ENCODE measurements around the gene ABCF1.
A peak's percentile ranks its signal among the peaks of the same experiment; 100 is the strongest.

ABCF1 gene

DNA sequence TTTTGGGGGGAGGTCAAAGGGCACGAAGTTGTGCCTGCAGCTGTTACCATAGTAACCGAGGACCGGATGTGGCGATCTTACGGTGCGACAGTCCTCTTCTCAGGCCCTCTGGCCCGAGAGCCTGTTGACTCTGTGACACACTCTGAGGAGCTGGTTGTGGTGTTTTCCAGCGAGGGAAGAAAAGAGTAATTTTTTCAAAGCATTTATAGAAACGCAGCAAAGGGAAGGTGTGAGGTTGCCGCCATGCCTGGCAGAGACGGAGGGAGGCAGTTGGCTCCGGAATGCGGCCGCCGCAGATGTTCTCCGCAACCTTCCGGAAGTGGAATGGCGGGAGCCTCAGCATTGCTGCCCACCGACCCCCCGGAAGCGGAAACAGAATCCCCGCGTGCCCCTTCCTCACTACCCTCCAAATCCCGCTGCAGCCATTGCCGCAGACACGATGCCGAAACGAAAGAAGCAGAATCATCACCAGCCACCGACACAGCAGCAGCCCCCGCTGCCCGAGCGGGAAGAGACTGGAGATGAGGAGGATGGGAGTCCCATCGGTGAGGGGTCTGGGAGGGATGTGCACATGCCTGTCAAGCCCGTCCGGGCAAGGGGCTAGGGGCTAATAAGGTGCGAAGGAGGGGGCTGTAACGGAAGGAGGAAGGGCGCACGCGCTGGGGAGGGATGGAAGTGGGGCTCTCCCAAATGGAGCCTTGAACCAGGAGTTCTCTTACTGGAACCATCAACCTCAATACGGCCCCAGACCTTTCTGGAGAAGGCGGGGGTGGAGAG is 14.1 kb upstream of the ABCF1 start, which contains the start of gene PRR3:
Gene PRR3 (plus strand): TSS at position 390 of the 777 bp plus-strand sequence. CDS start 50 bp downstream, at position 440.
- DNase-seq (ENCODE audit: low read depth in 2 of 3, low spot score in 1 of 3), result peak; percentile 83 to 85 (median 84)

GRCh38 chr6:30557683-30557981 is 13.6 kb upstream of the ABCF1 start:
- DNase-seq (ENCODE audit: low read depth in 2 of 3, low spot score in 1 of 3), result no peak

DNA sequence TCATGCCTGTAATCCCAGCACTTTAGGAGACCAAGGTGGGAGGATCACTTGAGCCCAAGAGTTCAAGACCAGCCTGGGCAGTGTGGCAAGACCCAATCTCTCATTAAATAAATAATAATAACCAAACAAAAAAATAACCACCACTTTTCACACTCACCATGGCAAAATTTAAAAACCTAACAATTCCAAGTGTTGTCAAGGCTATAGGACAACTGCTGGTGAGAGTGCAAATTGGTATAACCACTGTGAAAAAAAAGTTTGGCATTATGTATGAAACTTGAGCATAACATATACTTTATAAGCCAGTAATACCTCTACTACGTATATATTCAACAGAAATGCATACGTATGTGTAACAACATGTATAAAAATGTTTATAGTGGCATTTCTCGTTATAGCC is 10.3 kb upstream of the ABCF1 start:
- DNase-seq (ENCODE audit: low read depth in 2 of 3, low spot score in 1 of 3), result no peak

GRCh38 chr6:30562470-30563425 is 8.5 kb upstream of the ABCF1 start:
- DNase-seq (ENCODE audit: low read depth in 2 of 3, low spot score in 1 of 3), result no peak

DNA sequence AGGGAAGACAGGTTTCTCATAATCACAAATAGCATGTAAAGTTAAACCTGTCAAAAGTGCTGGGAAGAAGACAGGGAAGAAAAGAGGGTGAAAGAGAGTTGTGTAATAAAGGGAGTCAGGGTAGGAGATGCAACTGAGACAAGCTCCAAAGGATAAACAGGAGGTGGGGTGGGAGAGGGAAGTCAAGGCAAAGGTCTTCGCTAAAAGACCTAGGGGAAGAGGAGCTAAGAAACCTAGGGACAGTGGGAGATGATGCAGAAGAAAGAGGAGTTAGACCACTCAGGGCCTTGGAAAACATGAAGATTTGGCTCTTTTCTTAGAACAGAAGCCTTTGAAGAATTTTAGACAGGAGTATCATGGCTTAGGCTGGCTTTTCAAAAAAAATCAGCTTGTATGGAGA is 7.1 kb upstream of the ABCF1 start:
- DNase-seq (ENCODE audit: low read depth in 2 of 3, low spot score in 1 of 3), result no peak

DNA sequence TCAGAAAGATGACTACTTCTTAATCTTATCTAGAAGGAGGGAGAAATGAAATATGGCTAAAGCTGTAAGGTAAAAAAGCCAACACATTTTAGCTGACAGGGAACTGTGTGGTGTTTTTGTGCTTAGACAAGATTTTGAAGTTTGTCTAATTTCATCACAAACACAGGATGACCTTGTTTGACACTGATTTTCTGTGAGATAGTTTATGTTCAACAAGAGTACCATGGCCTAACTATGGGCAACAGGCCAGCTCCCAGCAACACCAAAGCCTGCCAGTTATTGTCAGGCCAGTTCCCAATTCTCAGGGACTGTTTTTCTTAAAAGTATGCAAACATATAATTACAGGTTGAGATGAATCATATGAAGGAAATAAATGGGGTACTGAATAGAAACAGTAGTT is 5.5 kb upstream of the ABCF1 start:
- no peak for DNase-seq (ENCODE audit: low read depth in 2 of 3, low spot score in 1 of 3)

DNA sequence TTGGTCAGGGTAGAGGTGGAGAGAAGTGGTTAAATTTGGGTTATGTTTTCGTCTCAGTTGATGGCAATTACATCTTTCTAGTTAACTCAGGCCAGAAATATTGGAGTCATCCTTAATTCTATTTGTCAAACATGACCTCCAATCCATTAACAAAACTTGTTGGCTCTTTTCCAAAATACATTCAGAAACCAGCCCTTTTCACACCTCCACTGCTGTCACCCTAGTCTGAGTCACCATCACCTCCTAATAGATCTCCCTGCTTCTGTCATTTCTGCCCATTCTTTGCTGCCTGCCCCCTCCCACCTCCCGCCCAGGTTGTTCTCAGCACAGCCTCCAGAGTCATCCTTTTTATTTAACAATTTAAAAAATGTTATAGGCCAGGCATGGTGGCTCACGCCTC is 3.0 kb upstream of the ABCF1 start:
- peak; percentile 33 to 51 (median 47) for DNase-seq (ENCODE audit: low read depth in 2 of 3, low spot score in 1 of 3)

GRCh38 chr6:30570263-30570662 is 979 bp upstream of the ABCF1 start:
- no peak for DNase-seq (ENCODE audit: low read depth in 2 of 3, low spot score in 1 of 3)

GRCh38 chr6:30570740-30571074 is 535 bp upstream of the ABCF1 start:
- no peak for DNase-seq (ENCODE audit: low read depth in 2 of 3, low spot score in 1 of 3)

GRCh38 chr6:30571762-30572082 is 480 bp downstream of the ABCF1 start:
- DNase-seq (ENCODE audit: low read depth in 2 of 3, low spot score in 1 of 3), result no peak

GRCh38 chr6:30572148-30572547 is 906 bp downstream of the ABCF1 start:
- no peak for DNase-seq (ENCODE audit: low read depth in 2 of 3, low spot score in 1 of 3)

DNA sequence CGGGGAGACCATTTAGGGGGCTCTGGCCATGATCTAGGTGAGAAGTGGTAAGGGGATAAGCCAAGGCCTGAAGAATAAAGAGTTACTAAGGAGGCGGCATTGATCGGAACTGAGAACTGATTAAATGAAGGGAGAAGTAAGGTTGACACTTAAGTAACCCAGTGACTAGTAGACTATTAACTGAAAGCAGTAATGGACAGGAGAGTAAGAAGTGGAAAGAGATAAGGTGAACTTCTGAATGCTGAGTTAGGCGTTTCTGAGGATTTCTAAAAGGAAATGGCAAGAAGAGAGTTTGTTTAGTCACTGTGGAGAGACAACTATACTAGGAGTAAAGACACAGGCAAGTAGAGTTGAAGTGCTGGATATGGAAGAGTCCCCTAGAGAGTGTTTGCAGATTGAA is 1.9 kb downstream of the ABCF1 start:
- DNase-seq (ENCODE audit: low read depth in 2 of 3, low spot score in 1 of 3), result no peak

DNA sequence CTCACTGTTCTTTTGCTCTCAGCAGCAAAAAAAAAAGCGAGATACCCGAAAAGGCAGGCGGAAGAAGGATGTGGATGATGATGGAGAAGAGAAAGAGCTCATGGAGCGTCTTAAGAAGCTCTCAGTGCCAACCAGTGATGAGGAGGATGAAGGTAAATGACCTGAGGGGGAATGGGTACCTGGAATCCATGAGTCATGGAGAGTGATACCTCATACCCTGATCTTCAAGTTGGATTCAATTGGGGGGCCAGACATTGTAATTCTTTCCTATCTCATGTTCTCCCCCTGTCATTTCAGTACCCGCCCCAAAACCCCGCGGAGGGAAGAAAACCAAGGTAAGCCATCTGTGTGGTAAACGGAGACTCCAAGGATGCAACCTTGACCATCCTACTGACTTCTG is 6.8 kb downstream of the ABCF1 start:
- no peak for DNase-seq (ENCODE audit: low read depth in 2 of 3, low spot score in 1 of 3)

GRCh38 chr6:30583921-30584320 is 12.7 kb downstream of the ABCF1 start:
- no peak for DNase-seq (ENCODE audit: low read depth in 2 of 3, low spot score in 1 of 3)

GRCh38 chr6:30589754-30590358 is 18.6 kb downstream of the ABCF1 start:
- no peak for DNase-seq (ENCODE audit: low read depth in 2 of 3, low spot score in 1 of 3)

DNA sequence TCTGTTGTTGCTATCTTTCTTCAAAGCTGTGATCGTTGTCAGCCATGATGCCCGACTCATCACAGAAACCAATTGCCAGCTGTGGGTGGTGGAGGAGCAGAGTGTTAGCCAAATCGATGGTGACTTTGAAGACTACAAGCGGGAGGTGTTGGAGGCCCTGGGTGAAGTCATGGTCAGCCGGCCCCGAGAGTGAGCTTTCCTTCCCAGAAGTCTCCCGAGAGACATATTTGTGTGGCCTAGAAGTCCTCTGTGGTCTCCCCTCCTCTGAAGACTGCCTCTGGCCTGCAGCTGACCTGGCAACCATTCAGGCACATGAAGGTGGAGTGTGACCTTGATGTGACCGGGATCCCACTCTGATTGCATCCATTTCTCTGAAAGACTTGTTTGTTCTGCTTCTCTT is 19.3 kb downstream of the ABCF1 start:
- no peak for DNase-seq (ENCODE audit: low read depth in 2 of 3, low spot score in 1 of 3)

GRCh38 chr6:30591008-30591407 is 19.8 kb downstream of the ABCF1 start:
- no peak for DNase-seq (ENCODE audit: low read depth in 2 of 3, low spot score in 1 of 3)

GRCh38 chr6:30592287-30592686 is 21.0 kb downstream of the ABCF1 start:
- DNase-seq (ENCODE audit: low read depth in 2 of 3, low spot score in 1 of 3), result no peak

DNA sequence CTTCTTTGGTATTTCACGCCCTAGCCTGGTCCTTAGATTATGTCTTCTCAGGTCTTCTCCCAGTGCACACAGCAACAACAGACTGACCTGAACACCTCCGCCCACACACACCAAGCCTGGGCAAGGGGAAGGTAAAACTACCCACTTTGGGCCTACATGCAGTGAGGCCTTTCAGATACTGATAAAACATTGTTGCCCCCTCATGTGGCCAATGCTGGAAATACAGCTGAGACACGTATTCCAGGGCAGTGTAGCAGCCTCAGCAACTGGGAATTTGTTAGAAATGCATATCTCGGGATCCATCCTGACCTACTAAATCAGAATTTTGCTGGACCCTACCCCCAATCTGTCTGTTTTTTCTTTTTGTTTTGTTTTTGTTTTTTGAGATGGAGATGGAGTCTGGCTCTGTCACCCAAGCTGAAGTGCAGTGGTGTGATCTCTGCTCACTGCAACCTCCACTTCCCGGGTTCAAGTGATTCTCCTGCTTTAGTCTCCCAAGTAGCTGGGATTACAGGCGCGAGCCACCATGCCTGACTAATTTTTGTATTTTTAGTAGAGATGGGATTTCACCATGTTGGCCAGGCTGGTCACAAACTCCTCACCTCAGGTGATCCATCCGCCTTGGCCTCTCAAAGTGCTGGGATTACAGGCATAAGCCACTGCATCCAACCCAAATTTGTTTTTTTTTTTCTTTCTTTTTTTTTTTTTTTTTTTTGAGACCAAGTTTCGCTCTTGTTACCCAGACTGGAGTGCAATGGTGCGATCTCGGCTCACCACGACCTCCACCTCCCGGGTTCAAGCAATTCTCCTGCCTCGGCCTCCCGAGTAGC is 26.3 kb downstream of the ABCF1 start:
- peak; percentile 59 to 90 (median 75) for DNase-seq (ENCODE audit: low read depth in 2 of 3, low spot score in 1 of 3)

GRCh38 chr6:30598912-30599624 is 27.8 kb downstream of the ABCF1 start:
- DNase-seq (ENCODE audit: low read depth in 2 of 3, low spot score in 1 of 3), result no peak

Data from stimulated activated CD4-positive, alpha-beta T cell treated with anti-CD3 and anti-CD28 coated beads, Interleukin-12 subunit alpha, Interleukin-12 subunit beta, amount 100 ng/mL, for 48 hours (primary cell).